ENCODE data around the gene TRPV5. TPM values are rescaled to one million over a fixed set of nuclear protein-coding genes. Genes with fewer than 3 reads are reported as not detected.

TRPV5 gene
- total and polyA plus RNA-seq, 2 of the 4 experiments (the other 2 are of a cell fraction): not detected

DNA sequence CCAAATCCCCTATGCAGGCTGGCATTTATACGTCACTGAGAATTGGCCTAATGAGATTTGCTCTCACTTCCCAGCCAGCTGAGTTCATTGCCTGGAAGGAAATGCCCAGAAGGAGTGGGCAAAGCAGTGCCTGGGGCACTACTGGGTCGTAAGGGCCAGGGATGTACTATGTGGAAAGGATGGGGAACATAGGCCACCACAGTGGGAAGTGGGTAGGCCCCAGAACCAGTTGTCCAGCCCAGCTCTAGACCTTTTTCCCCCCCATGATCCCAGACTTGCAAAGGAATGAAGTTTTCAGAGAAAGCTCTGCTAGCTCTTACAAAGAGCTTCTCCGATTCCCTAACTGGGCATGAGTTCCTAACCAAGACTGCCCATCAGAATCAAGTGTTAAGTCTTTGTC, 13.9 kb downstream of the TRPV5 start:
- dilution Hi-C loops (cut with HindIII; ENCODE audit: low sequenced_read_pairs, unreplicated experiment): no loop called here
- no peak overlapping the region for H3K27ac ChIP-seq (ENCODE audit: insufficient read depth, low read length)
- CTCF ChIA-PET: no interaction called here
- no peak overlapping the region for H3K23ac ChIP-seq (ENCODE audit: low read depth, low read length)
- no peak overlapping the region for H2AK9ac ChIP-seq (replicated peaks; ENCODE audit: low read depth, low read length, poor library complexity)
- in situ Hi-C loops (cut with MboI; ENCODE audit: low sequenced_read_pairs): no loop called here
- no peak overlapping the region for H2AK5ac ChIP-seq (ENCODE audit: low read depth, low read length)
- no peak overlapping the region for H4K8ac ChIP-seq (ENCODE audit: low read depth in 2 of 2, low read length in 2 of 2)
- no peak for DNase-seq
- H4K5ac ChIP-seq (ENCODE audit: low read depth, low read length): no peak overlapping the region
- no peaks in the 10 kb centered on the region for H3K9me1 ChIP-seq (ENCODE audit: insufficient read depth, low read length)
- no peak overlapping the region for H2BK20ac ChIP-seq (ENCODE audit: low read depth, low read length)
- POLR2A ChIA-PET (ENCODE audit: unreplicated experiment): no interaction called here
- H3K4me1 ChIP-seq (ENCODE audit: control insufficient read depth, insufficient read depth, low read length): no peaks in the 10 kb centered on the region
- no peaks in the 10 kb centered on the region for H4K20me1 ChIP-seq (ENCODE audit: insufficient read depth, low read length)
- no peak overlapping the region for H4K91ac ChIP-seq (ENCODE audit: insufficient read depth, low read depth, low read length)
- no peak overlapping the region for H3K9ac ChIP-seq (ENCODE audit: low read depth, low read length)
- no peaks in the 10 kb centered on the region; the same call in 1 of the 2 replicates for H3K9me3 ChIP-seq (ENCODE audit: control insufficient read depth, insufficient read depth, low read length)
- no peak for TF ChIP-seq BHLHE40 (IDR thresholded peaks at IDR 0.05; ENCODE audit: low read depth, low read length)
- no peak for TF ChIP-seq RAD21 (IDR thresholded peaks at IDR 0.05; ENCODE audit: low read length)
- WGBS, 2 experiments (ENCODE audit: extremely low coverage in 2 of 2, insufficient read length in 1 of 2): no CpG with 5 or more reads among the region's 3 CpGs
- no peaks in the 10 kb centered on the region for H3K27me3 ChIP-seq (ENCODE audit: control insufficient read depth, insufficient read depth, low read length)
- H3K79me1 ChIP-seq (ENCODE audit: low read depth in 1 of 2, low read length in 2 of 2): no peaks in the 10 kb centered on the region
- no peak overlapping the region for H3K14ac ChIP-seq (replicated peaks; ENCODE audit: low read depth, low read length)
- intact Hi-C loops (cut with micrococcal nuclease): no loop called here
- H2BK15ac ChIP-seq (ENCODE audit: low read depth, low read length): no peak overlapping the region
- no peak overlapping the region for H3K56ac ChIP-seq (ENCODE audit: extremely low read depth, insufficient read depth, low read length)
- no peak overlapping the region for H3K4me3 ChIP-seq (ENCODE audit: insufficient read depth, low read depth, low read length)
- no peak for ATAC-seq (ENCODE audit: low read depth)
- no peak overlapping the region for H3K4ac ChIP-seq (ENCODE audit: low read depth, low read length)
- H3K18ac ChIP-seq (ENCODE audit: low read depth, low read length): no peak overlapping the region
- H3K4me2 ChIP-seq (ENCODE audit: low read depth, low read length): no peak overlapping the region
- H3K36me3 ChIP-seq (ENCODE audit: control insufficient read depth, insufficient read depth, low read length): no peaks in the 10 kb centered on the region
- no TSS peak for BruUV-seq (replicated peaks)
- H2BK120ac ChIP-seq (ENCODE audit: low read depth, low read length): no peak overlapping the region
- H2BK5ac ChIP-seq (ENCODE audit: low read depth, low read length, poor library complexity, severe bottlenecking): no peak overlapping the region
- H2AFZ ChIP-seq (replicated peaks; ENCODE audit: low read length, poor library complexity): no peak overlapping the region
